ENCODE results near the gene LMBRD1. TPM values are rescaled to one million over a fixed set of nuclear protein-coding genes. Genes with fewer than 3 reads are reported as not detected.

LMBRD1 gene
- total RNA-seq, 2 donors from 2014 or later: 30.1 to 34.8 TPM

DNA sequence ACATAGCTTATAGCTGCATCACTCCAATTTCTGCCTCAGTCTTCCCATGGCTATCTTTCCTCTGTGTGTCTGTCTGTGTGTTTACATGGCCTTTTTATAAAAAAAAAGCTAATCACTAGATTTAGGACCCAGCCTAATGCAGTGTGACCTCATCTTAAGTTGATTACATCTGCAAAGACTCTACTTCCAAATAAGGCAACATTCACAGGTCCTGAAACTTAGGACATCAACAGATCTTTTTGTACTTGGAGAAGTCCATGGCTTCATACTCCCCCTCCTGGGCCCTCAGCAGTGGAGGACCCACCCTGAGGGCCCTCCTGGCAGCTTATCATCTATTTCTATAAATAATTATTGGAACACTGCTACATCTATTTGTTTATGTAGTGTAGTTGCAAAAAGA, 146.1 kb downstream of the LMBRD1 start:
- Mint-ChIP-seq H3K4me1 (no peaks in the 10 kb centered on the region), H3K4me3 (no peak overlapping the region), H3K27me3 (ENCODE audit: insufficient read depth) (no peaks in the 10 kb centered on the region), H3K9me3 (no peaks in the 10 kb centered on the region), H3K27ac (no peak overlapping the region), H3K36me3 (ENCODE audit: low read depth) (no peaks in the 10 kb centered on the region)
- Histone ChIP-seq H3K9me3 (ENCODE audit: control insufficient read depth, low read length) (no peaks in the 10 kb centered on the region), H3K36me3 (ENCODE audit: control insufficient read depth, insufficient read depth, low read length) (no peaks in the 10 kb centered on the region), H3K27me3 (ENCODE audit: control insufficient read depth, insufficient read depth, low read length, poor library complexity, severe bottlenecking) (no peaks in the 10 kb centered on the region), H3K9ac (ENCODE audit: extremely low read depth, low read length, poor library complexity, severe bottlenecking) (no peak overlapping the region), H3K27ac (ENCODE audit: low read depth, low read length) (no peak overlapping the region), H3K4me1 (ENCODE audit: control insufficient read depth, insufficient read depth, low read length) (no peaks in the 10 kb centered on the region), H3K4me3 (ENCODE audit: low read length) (no peak overlapping the region)
- no peak for DNase-seq
- TF ChIP-seq, protein P1, sequence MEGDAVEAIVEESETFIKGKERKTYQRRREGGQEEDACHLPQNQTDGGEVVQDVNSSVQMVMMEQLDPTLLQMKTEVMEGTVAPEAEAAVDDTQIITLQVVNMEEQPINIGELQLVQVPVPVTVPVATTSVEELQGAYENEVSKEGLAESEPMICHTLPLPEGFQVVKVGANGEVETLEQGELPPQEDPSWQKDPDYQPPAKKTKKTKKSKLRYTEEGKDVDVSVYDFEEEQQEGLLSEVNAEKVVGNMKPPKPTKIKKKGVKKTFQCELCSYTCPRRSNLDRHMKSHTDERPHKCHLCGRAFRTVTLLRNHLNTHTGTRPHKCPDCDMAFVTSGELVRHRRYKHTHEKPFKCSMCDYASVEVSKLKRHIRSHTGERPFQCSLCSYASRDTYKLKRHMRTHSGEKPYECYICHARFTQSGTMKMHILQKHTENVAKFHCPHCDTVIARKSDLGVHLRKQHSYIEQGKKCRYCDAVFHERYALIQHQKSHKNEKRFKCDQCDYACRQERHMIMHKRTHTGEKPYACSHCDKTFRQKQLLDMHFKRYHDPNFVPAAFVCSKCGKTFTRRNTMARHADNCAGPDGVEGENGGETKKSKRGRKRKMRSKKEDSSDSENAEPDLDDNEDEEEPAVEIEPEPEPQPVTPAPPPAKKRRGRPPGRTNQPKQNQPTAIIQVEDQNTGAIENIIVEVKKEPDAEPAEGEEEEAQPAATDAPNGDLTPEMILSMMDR (conservative IDR thresholded peaks at IDR 0.05): no peak

DNA sequence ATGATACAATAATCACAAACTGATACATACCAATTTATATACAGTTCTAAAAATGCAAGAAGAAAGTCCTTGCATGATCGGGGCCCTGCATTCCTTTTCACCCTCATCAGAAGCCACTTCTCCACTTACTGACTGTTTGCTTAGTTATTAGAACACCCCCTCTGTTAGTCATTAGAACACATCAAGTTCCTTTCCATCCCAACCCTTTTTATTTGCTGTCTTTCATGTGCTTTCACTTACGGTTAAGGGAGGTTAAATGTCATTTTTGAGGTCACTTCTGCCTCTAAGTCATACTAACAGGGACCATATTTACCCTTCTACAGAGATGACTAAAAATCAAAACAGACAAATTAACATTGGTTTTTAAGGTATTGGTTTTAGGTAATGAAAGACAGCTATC, 149.1 kb downstream of the LMBRD1 start:
- no peaks in the 10 kb centered on the region for H3K27me3 Mint-ChIP-seq (ENCODE audit: insufficient read depth)
- no peak overlapping the region for H3K9ac ChIP-seq (ENCODE audit: extremely low read depth, low read length, poor library complexity, severe bottlenecking)
- no peaks in the 10 kb centered on the region for H3K9me3 ChIP-seq (ENCODE audit: control insufficient read depth, low read length)
- H3K9me3 Mint-ChIP-seq: no peaks in the 10 kb centered on the region
- no peak overlapping the region for H3K4me3 Mint-ChIP-seq
- no peaks in the 10 kb centered on the region for H3K36me3 Mint-ChIP-seq (ENCODE audit: low read depth)
- H3K4me1 Mint-ChIP-seq: no peaks in the 10 kb centered on the region
- DNase-seq: no peak
- 93% methylated on average over 2 of the region's 2 CpGs; no CpG with 5 or more reads in 1 of the 2 experiments for WGBS, 2 experiments (ENCODE audit: insufficient coverage in 1 of 2, insufficient read length in 1 of 2)
- H3K27ac ChIP-seq (ENCODE audit: low read depth, low read length): no peak overlapping the region
- no peaks in the 10 kb centered on the region for H3K27me3 ChIP-seq (ENCODE audit: control insufficient read depth, insufficient read depth, low read length, poor library complexity, severe bottlenecking)
- H3K27ac Mint-ChIP-seq: no peak overlapping the region
- no peak overlapping the region for H3K4me3 ChIP-seq (ENCODE audit: low read length)
- no peaks in the 10 kb centered on the region for H3K36me3 ChIP-seq (ENCODE audit: control insufficient read depth, insufficient read depth, low read length)
- no peaks in the 10 kb centered on the region for H3K4me1 ChIP-seq (ENCODE audit: control insufficient read depth, insufficient read depth, low read length)
- TF ChIP-seq, protein P1 (conservative IDR thresholded peaks at IDR 0.05): no peak

DNA sequence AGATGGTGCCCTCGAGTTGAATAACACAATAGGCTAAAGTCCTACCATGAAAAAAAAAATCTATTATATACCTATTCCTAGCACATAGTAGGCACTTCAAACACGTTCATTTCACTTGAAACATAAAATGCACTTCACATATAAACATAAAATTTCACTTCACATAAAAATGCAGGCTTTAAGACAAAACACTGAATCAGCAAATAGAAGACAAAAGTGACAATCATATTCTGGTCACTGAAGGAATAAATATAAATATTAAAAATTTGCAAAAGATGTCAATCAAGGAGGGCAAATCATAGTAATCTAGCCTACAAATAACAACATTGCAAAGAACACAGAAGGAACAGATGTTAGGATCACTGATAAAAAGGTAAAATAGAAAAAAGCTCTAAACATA, 153.1 kb downstream of the LMBRD1 start:
- no peaks in the 10 kb centered on the region for H3K4me1 Mint-ChIP-seq
- TF ChIP-seq, protein P1 (conservative IDR thresholded peaks at IDR 0.05): no peak
- DNase-seq: no peak
- H3K27ac Mint-ChIP-seq: no peak overlapping the region
- no peaks in the 10 kb centered on the region for H3K4me1 ChIP-seq (ENCODE audit: control insufficient read depth, insufficient read depth, low read length)
- H3K27me3 ChIP-seq (ENCODE audit: control insufficient read depth, insufficient read depth, low read length, poor library complexity, severe bottlenecking): no peaks in the 10 kb centered on the region
- no peaks in the 10 kb centered on the region for H3K9me3 ChIP-seq (ENCODE audit: control insufficient read depth, low read length)
- H3K27ac ChIP-seq (ENCODE audit: low read depth, low read length): no peak overlapping the region
- no peak overlapping the region for H3K4me3 Mint-ChIP-seq
- no peak overlapping the region for H3K9ac ChIP-seq (ENCODE audit: extremely low read depth, low read length, poor library complexity, severe bottlenecking)
- no peaks in the 10 kb centered on the region for H3K9me3 Mint-ChIP-seq
- no peaks in the 10 kb centered on the region for H3K36me3 ChIP-seq (ENCODE audit: control insufficient read depth, insufficient read depth, low read length)
- H3K27me3 Mint-ChIP-seq (ENCODE audit: insufficient read depth): no peaks in the 10 kb centered on the region
- no peak overlapping the region for H3K4me3 ChIP-seq (ENCODE audit: low read length)
- 63 to 83% methylated on average over 1 to 2 of the region's 2 CpGs for WGBS, 2 experiments (ENCODE audit: insufficient coverage in 1 of 2, insufficient read length in 1 of 2)
- no peaks in the 10 kb centered on the region for H3K36me3 Mint-ChIP-seq (ENCODE audit: low read depth)
